ENCODE measurements around the gene DMBX1.
A peak's percentile ranks its signal among the peaks of the same experiment; 100 is the strongest.

- TF ChIP-seq CTCF (IDR thresholded peaks at IDR 0.05; ENCODE audit: poor library complexity, severe bottlenecking), result no peak
- no peak for TF ChIP-seq EZH2 (IDR thresholded peaks at IDR 0.05; ENCODE audit: borderline replicate concordance, insufficient read depth, low read length, poor library complexity, severe bottlenecking)
- TF ChIP-seq MXI1 (conservative IDR thresholded peaks at IDR 0.05; ENCODE audit: poor library complexity, severe bottlenecking), result peak; percentile 51
- no peak for TF ChIP-seq RAD21 (conservative IDR thresholded peaks at IDR 0.05)
- no peak for TF ChIP-seq SMC3 (conservative IDR thresholded peaks at IDR 0.05; ENCODE audit: poor library complexity)
- no peak for TF ChIP-seq POLR2AphosphoS5 (IDR thresholded peaks at IDR 0.05)
- no peak for TF ChIP-seq TAF1 (IDR thresholded peaks at IDR 0.05; ENCODE audit: low read depth)
Observed at GRCh38 chr1:46466477-46467182, 23.0 kb upstream of the DMBX1 start.

Measured in neural cell (in vitro differentiated cells).